Kidney tubule cell (primary cell): ENCODE data around the gene HEPHL1.
"Not testable (repeated sequence)": the region's sequence is repeated elsewhere in the genome, so short reads cannot be mapped to it uniquely, and the experiment has no call there.

Source experiments
- DNase-seq: peaks from one replicate; pipeline ENCODE4 v3.0.0-alpha.2; 2018; ENCODE audit warnings: low spot score

Gene HEPHL1

DNA sequence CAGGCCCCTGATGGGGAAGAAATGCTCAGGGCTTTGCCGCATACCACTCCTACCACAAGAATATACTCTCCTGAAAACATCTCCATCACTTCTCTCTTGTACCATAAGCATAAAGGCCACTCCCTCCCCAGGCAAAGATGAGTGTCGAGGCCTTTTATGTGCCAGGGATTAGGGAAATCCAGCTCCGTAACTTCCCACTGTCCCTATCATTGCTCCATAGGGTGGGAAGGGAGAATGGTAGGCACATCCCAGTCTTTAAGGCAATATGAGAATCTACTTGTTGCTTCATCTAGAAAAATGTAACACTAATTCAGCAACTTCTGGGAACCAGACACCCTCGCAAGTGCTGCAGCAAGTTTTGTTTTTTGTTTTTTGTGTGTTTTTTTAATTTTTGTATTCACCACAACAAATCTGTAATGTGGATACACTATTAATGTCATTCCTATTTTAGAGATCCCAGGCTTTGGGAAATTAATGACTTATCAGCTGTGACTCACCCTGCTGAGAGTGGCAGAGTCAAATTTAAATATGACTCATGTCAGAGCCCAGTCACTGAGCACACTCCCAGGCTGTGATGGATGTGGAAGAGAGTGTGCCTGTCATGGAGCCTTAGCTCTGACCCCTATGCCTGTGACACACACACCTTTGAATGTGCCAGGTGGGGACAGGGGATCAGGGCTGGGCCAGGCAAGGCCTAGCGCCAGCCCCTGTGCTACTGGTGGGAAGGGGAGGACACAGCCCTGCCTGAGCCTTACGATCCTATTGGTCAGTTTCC is 130.9 kb downstream of the HEPHL1 start:
- DNase-seq = peak; percentile 92

DNA sequence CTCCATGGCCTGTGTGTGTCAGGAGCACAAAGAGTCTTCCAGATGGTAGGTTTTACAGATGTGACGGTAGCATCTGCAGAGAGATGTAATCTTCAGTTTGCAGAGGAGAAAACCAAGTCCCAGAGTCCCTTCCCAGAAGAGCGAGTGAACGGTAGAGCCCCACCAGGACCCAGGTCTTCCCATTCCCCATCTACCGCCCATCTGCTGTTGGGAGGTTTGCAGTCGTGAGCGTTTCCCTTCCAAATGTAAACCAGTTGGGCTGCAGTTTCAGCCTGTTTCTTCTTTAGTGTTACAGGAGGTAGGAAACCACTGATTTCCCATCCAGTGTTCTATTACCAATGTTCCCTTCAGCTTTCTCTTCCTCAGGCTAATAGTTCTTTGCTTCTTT is 131.5 kb downstream of the HEPHL1 start:
- DNase-seq = no peak

DNA sequence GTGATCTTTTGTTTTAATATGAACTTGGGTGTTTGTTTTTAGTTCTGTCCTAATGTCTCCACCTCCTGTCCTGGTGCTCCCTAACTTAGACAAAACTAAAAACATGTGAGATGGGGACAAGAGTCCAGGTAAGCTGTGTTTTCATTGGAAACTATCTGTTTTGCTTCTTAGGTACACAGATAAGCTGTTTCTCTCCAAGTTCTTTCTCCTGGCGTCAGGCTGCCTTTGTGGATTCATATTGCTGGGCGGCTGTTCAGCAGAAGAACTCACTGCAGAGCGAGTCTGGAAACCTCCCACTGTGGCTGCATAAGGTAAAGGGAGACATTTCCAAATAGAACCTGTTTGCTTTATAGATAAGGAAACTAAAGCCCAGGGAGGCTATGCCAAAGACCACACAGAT is 132.2 kb downstream of the HEPHL1 start:
- DNase-seq = no peak

DNA sequence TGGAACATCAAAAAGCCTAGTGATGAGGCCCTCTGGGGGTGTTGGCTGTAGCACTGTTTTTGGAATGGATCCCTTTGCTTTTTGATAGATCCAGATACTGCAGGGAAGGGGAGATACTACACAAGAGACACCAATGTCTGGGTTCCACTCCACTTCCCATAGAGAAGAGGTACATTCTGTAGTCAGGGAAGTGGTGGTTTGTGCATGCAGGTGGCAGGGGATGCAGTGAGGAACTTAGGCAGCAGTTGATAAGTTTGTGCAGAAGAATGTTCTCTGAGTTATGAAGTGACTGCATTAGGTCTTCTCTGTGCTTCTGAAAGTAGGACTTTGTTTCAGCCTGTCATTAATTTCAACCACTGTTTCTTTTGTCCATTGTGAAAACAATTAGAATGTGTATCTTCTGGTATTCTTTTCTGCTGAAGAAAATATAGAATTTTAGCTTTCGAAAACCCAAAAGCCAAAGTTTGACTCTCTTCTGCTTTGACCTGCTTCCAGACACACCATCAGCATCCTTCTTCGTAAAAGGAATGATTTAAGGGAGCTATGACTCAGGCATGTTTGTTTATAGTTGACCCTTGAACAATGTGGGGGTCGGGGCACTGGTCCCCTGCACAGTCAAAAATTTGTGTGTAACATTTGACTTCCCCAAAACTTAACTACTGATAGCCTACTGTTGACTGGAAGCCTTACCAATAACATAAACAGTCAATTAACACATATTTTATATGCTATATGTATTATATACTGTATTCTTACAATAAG is 133.1 kb downstream of the HEPHL1 start:
- DNase-seq = no peak

DNA sequence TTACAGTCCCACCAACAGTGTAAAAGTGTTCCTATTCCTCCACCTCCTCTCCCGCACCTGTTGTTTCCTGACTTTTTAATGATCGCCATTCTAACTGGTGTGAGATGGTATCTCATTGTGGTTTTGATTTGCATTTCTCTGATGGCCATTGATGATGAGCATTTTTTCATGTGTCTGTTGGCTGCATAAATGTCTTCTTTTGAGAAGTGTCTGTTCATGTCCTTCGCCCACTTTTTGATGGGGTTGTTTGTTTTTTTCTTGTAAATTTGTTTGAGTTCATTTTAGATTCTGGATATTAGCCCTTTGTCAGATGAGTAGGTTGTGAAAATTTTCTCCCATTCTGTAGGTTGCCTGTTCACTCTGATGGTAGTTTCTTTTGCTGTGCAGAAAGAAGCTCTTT is 136.2 kb downstream of the HEPHL1 start:
- not testable (repeated sequence) for DNase-seq
